T-helper 17 cell (primary cell): Measurements from ENCODE around the gene OTOP3. TPM values are rescaled to one million over a fixed set of nuclear protein-coding genes. Genes with fewer than 3 reads are reported as not detected.

Source experiments
- ATAC-seq: fragments of 150-1000 bp; cut with Tn5 transposase; 2 replicates; pipeline ENCODE4 v1.10.0; 2021; ENCODE audit warnings: mild to moderate bottlenecking, moderate library complexity
- DNase-seq, 3 donors: peaks; one replicate each; pipeline versions ENCODE4 v3.0.0 to v3.0.0-alpha.2; 2020 to 2021
- H3K9me3 ChIP-seq: one replicate; pipeline ENCODE4 v1.7.0; 2013; ENCODE audit warnings: low read length, mild to moderate bottlenecking; ENCODE audit not compliant: control insufficient read depth, poor library complexity, severe bottlenecking
- H3K27ac Mint-ChIP-seq: one replicate; pipeline ENCODE4 v1.8.0; 2022; ENCODE audit warnings: mild to moderate bottlenecking, moderate library complexity, mixed read lengths
- H3K27me3 Mint-ChIP-seq: one replicate; pipeline ENCODE4 v1.8.0; 2022; ENCODE audit warnings: mixed read lengths
- H3K36me3 Mint-ChIP-seq: one replicate; pipeline ENCODE4 v1.8.0; 2022; ENCODE audit warnings: low read depth, mixed read lengths
- H3K4me1 Mint-ChIP-seq: one replicate; pipeline ENCODE4 v1.8.0; 2022; ENCODE audit warnings: mild to moderate bottlenecking, mixed read lengths
- H3K4me3 Mint-ChIP-seq: one replicate; pipeline ENCODE4 v1.8.0; 2022; ENCODE audit warnings: mild to moderate bottlenecking, moderate library complexity, mixed read lengths
- total RNA-seq, 4 donors: library from RNA in 2 of 4; stranded (reverse) in 2 of 4; gene quantifications; one replicate each; pipeline ENCODE4 v1.2.3 and lab custom pipeline; 2022 to 2026

The OTOP3 gene
- total RNA-seq, 2 donors from 2014 or later: not detected

- H3K36me3 Mint-ChIP-seq: peaks cover 2% of the 10 kb centered on the region
- no peak for ATAC-seq
- H3K4me3 Mint-ChIP-seq: no peak overlapping the region
- H3K4me1 Mint-ChIP-seq: no peaks in the 10 kb centered on the region
- peaks cover 15% of the 10 kb centered on the region for H3K27me3 Mint-ChIP-seq
- no peak overlapping the region for H3K27ac Mint-ChIP-seq
- DNase-seq: no peak
- no peaks in the 10 kb centered on the region for H3K9me3 ChIP-seq
Observed at GRCh38 chr17:74951680-74952421, 16.2 kb downstream of the OTOP3 start.

GRCh38 chr17:74952431-74953133, 16.9 kb downstream of the OTOP3 start:
- H3K4me3 Mint-ChIP-seq: no peak overlapping the region
- H3K27me3 Mint-ChIP-seq: peaks cover 7% of the 10 kb centered on the region
- no peaks in the 10 kb centered on the region for H3K4me1 Mint-ChIP-seq
- ATAC-seq: no peak
- DNase-seq: no peak
- H3K27ac Mint-ChIP-seq: no peak overlapping the region
- H3K36me3 Mint-ChIP-seq: peaks cover 2% of the 10 kb centered on the region
- no peaks in the 10 kb centered on the region for H3K9me3 ChIP-seq

- Mint-ChIP-seq H3K27ac (no peak overlapping the region), H3K4me1 (no peaks in the 10 kb centered on the region), H3K36me3 (peaks cover 2% of the 10 kb centered on the region), H3K4me3 (no peak overlapping the region), H3K27me3 (peaks cover 5% of the 10 kb centered on the region)
- no peaks in the 10 kb centered on the region for H3K9me3 ChIP-seq
- ATAC-seq (no peak), DNase-seq (no peak)
Observed at GRCh38 chr17:74953134-74953687, 17.5 kb downstream of the OTOP3 start.

GRCh38 chr17:74954115-74954514, 18.4 kb downstream of the OTOP3 start:
- H3K9me3 ChIP-seq: no peaks in the 10 kb centered on the region
- H3K36me3 Mint-ChIP-seq: peaks cover 2% of the 10 kb centered on the region
- H3K27me3 Mint-ChIP-seq: peaks cover 5% of the 10 kb centered on the region
- no peak for DNase-seq
- no peak for ATAC-seq
- H3K27ac Mint-ChIP-seq: no peak overlapping the region
- H3K4me1 Mint-ChIP-seq: no peaks in the 10 kb centered on the region
- no peak overlapping the region for H3K4me3 Mint-ChIP-seq

GRCh38 chr17:74954665-74955421, 19.1 kb downstream of the OTOP3 start:
- Mint-ChIP-seq H3K4me1 (no peaks in the 10 kb centered on the region), H3K36me3 (peaks cover 2% of the 10 kb centered on the region), H3K4me3 (no peak overlapping the region), H3K27ac (no peak overlapping the region), H3K27me3 (peaks cover 4% of the 10 kb centered on the region)
- DNase-seq (no peak), ATAC-seq (no peak)
- no peaks in the 10 kb centered on the region for H3K9me3 ChIP-seq

GRCh38 chr17:74956093-74956492, 20.4 kb downstream of the OTOP3 start:
- DNase-seq (no peak), ATAC-seq (no peak)
- no peak overlapping the region for H3K4me3 Mint-ChIP-seq
- H3K36me3 Mint-ChIP-seq: peaks cover 2% of the 10 kb centered on the region
- H3K27ac Mint-ChIP-seq: no peak overlapping the region
- peaks cover 3% of the 10 kb centered on the region for H3K4me1 Mint-ChIP-seq
- H3K27me3 Mint-ChIP-seq: no peaks in the 10 kb centered on the region
- H3K9me3 ChIP-seq: no peaks in the 10 kb centered on the region

- peak; percentile 69 for ATAC-seq
- H3K9me3 ChIP-seq: no peaks in the 10 kb centered on the region
- peaks cover 2% of the 10 kb centered on the region for H3K36me3 Mint-ChIP-seq
- peak overlapping the region; percentile 24 for H3K27ac Mint-ChIP-seq
- H3K4me3 Mint-ChIP-seq: no peak overlapping the region
- DNase-seq: peak; percentile 60 to 81 (median 65)
- no peaks in the 10 kb centered on the region for H3K27me3 Mint-ChIP-seq
- peaks cover 6% of the 10 kb centered on the region for H3K4me1 Mint-ChIP-seq
Observed at GRCh38 chr17:74957935-74958740, 22.4 kb downstream of the OTOP3 start.

- H3K27me3 Mint-ChIP-seq: no peaks in the 10 kb centered on the region
- H3K4me1 Mint-ChIP-seq: peaks cover 6% of the 10 kb centered on the region
- DNase-seq: no peak
- no peak for ATAC-seq
- no peak overlapping the region for H3K4me3 Mint-ChIP-seq
- H3K9me3 ChIP-seq: no peaks in the 10 kb centered on the region
- peaks cover 2% of the 10 kb centered on the region for H3K36me3 Mint-ChIP-seq
- no peak overlapping the region for H3K27ac Mint-ChIP-seq
Observed at GRCh38 chr17:74959826-74960515, 24.3 kb downstream of the OTOP3 start.

- no peaks in the 10 kb centered on the region for H3K9me3 ChIP-seq
- peak; percentile 54 for ATAC-seq
- peak in 1 of 3 donors; percentile 20 for DNase-seq
- Mint-ChIP-seq H3K4me3 (no peak overlapping the region), H3K36me3 (peaks cover 2% of the 10 kb centered on the region), H3K27me3 (no peaks in the 10 kb centered on the region), H3K4me1 (peaks cover 9% of the 10 kb centered on the region), H3K27ac (no peak overlapping the region)
Observed at GRCh38 chr17:74960570-74961342, 25.1 kb downstream of the OTOP3 start.

GRCh38 chr17:74961657-74962350, 26.1 kb downstream of the OTOP3 start:
- no peaks in the 10 kb centered on the region for H3K9me3 ChIP-seq
- H3K4me3 Mint-ChIP-seq: no peak overlapping the region
- H3K4me1 Mint-ChIP-seq: peaks cover 9% of the 10 kb centered on the region
- peaks cover 2% of the 10 kb centered on the region for H3K36me3 Mint-ChIP-seq
- H3K27ac Mint-ChIP-seq: no peak overlapping the region
- ATAC-seq (peak; percentile 80), DNase-seq (peak; percentile 67 to 80 (median 73))
- no peaks in the 10 kb centered on the region for H3K27me3 Mint-ChIP-seq

GRCh38 chr17:74962622-74963394, 27.1 kb downstream of the OTOP3 start:
- Mint-ChIP-seq H3K4me1 (peaks cover 9% of the 10 kb centered on the region), H3K36me3 (peaks cover 2% of the 10 kb centered on the region), H3K4me3 (no peak overlapping the region), H3K27ac (no peak overlapping the region), H3K27me3 (no peaks in the 10 kb centered on the region)
- H3K9me3 ChIP-seq: no peaks in the 10 kb centered on the region
- ATAC-seq (no peak), DNase-seq (no peak)
